ENCODE data around the gene MACROH2A1.

GRCh38 chr5:135289651-135290050 is 109.4 kb downstream of the MACROH2A1 start:
- no peak for TF ChIP-seq CTCF (IDR thresholded peaks at IDR 0.05 in 4 of 5, conservative IDR thresholded peaks at IDR 0.05 in 1 of 5)
- no peak for TF ChIP-seq POLR2A (IDR thresholded peaks at IDR 0.05)
